NCI-H1105 (cell line): ENCODE measurements around the gene ZMAT5.

ENCODE experiments used
- DNase-seq: peaks from one replicate; lab custom pipeline; 2025; lab: John Stamatoyannopoulos, UW

ZMAT5 gene

GRCh38 chr22:29683536-29683935, 83.3 kb downstream of the ZMAT5 start:
- DNase-seq = no peak
